Left ventricle myocardium inferior (tissue), 1 donor: ENCODE results near the gene HSP90AA1. TPM values are rescaled to one million over a fixed set of nuclear protein-coding genes. Genes with fewer than 3 reads are reported as not detected.

Source experiments
- DNase-seq: peaks from one replicate; pipeline ENCODE4 v3.0.0-alpha.2; 2020
- H3K27ac ChIP-seq: fragments of 200-600 bp; replicated peaks from 2 replicates; pipeline ENCODE4 v1.8.0; 2021
- H3K27me3 ChIP-seq: fragments of 200-600 bp; 2 replicates; pipeline ENCODE4 v1.8.0; 2021; ENCODE audit warnings: low read depth
- H3K36me3 ChIP-seq: fragments of 200-600 bp; 2 replicates; pipeline ENCODE4 v1.8.0; 2021
- H3K4me1 ChIP-seq: fragments of 200-600 bp; 2 replicates; pipeline ENCODE4 v1.8.0; 2021
- H3K4me3 ChIP-seq: fragments of 200-600 bp; 2 replicates; pipeline ENCODE4 v1.8.0; 2021; ENCODE audit warnings: mild to moderate bottlenecking, moderate library complexity
- H3K9me3 ChIP-seq: fragments of 200-600 bp; replicated peaks from 2 replicates; pipeline ENCODE4 v1.8.0; 2021
- CTCF ChIP-seq: fragments of 200-600 bp; IDR thresholded peaks from 2 replicates; pipeline ENCODE4 v1.8.0; 2021; ENCODE audit warnings: antibody characterized with exemption, mild to moderate bottlenecking, borderline replicate concordance
- intact Hi-C: fragments of 100-400 bp; cut with micrococcal nuclease; formaldehyde crosslinking; loops from one replicate; pipeline ENCODE4 v1.11.0; 2022
- total RNA-seq: library from RNA; stranded (reverse); fragmentation: NEBNext Ultra II Directional; extraction: Animal tissue kit (Norgen Biotek cat#: 25700); gene quantifications from one replicate; pipeline ENCODE4 v1.2.1, GENCODE V29; 2021
- donor health status: DM: no; HTN: yes; CAD: no; lungs with severe emphysema.

The HSP90AA1 gene
- total RNA-seq, 1 donor from 2014 or later: 423 TPM

GRCh38 chr14:102046337-102047278 is 40.2 kb downstream of the HSP90AA1 start:
- intact Hi-C loops: no loop called here
- TF ChIP-seq CTCF: peak; percentile 68
- Histone ChIP-seq H3K36me3 (peaks cover 89% of the 10 kb centered on the region), H3K27me3 (no peaks in the 10 kb centered on the region), H3K4me3 (no peak overlapping the region), H3K27ac (peak overlapping the region; percentile 55), H3K4me1 (peaks cover 36% of the 10 kb centered on the region), H3K9me3 (no peaks in the 10 kb centered on the region)
- DNase-seq: peak; percentile 84

GRCh38 chr14:102044566-102044965 is 42.3 kb downstream of the HSP90AA1 start:
- DNase-seq: no peak
- Histone ChIP-seq H3K27ac (peak overlapping the region; percentile 78), H3K27me3 (no peaks in the 10 kb centered on the region), H3K36me3 (peaks cover 89% of the 10 kb centered on the region), H3K9me3 (no peaks in the 10 kb centered on the region), H3K4me1 (peaks cover 36% of the 10 kb centered on the region), H3K4me3 (no peak overlapping the region)
- no peak for TF ChIP-seq CTCF
- intact Hi-C loops: no loop called here

GRCh38 chr14:102043251-102044025 is 43.4 kb downstream of the HSP90AA1 start:
- Histone ChIP-seq H3K36me3 (peaks cover 89% of the 10 kb centered on the region), H3K4me1 (peaks cover 36% of the 10 kb centered on the region), H3K4me3 (peak overlapping the region; percentile 20), H3K27me3 (no peaks in the 10 kb centered on the region), H3K27ac (peak overlapping the region; percentile 78), H3K9me3 (no peaks in the 10 kb centered on the region)
- no peak for DNase-seq
- peak; percentile 43 for TF ChIP-seq CTCF
- intact Hi-C loops: no loop called here

DNA sequence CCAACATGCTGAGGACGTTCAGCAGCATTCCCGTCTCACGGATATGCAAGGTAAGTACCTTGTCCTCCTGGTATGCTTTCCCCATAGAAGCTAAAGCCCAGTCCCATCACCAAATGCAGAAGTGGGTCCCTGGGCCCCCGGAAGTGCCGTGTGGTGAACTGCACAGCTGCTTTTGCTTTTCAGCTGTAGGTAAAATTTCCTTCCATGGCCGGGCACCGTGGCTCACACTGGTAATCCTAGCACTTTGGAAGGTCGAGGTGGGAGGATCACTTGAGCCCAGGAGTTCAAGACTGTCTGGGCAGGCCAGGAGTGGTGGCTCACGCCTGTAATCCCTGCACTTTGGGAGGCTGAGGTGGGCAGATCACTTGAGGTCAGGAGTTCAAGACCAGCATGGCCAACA is 44.1 kb downstream of the HSP90AA1 start:
- no peaks in the 10 kb centered on the region for H3K9me3 ChIP-seq
- no peak overlapping the region for H3K4me3 ChIP-seq
- TF ChIP-seq CTCF: no peak
- DNase-seq: no peak
- no peaks in the 10 kb centered on the region for H3K27me3 ChIP-seq
- intact Hi-C loops: no loop called here
- H3K4me1 ChIP-seq: peaks cover 36% of the 10 kb centered on the region
- peak overlapping the region; percentile 78 for H3K27ac ChIP-seq
- peaks cover 89% of the 10 kb centered on the region for H3K36me3 ChIP-seq

GRCh38 chr14:102040153-102040552 is 46.7 kb downstream of the HSP90AA1 start:
- no peak overlapping the region for H3K27ac ChIP-seq
- intact Hi-C loops: no loop called here
- no peaks in the 10 kb centered on the region for H3K27me3 ChIP-seq
- H3K4me1 ChIP-seq: peaks cover 23% of the 10 kb centered on the region
- DNase-seq: no peak
- no peak overlapping the region for H3K4me3 ChIP-seq
- H3K36me3 ChIP-seq: peaks cover 100% of the 10 kb centered on the region
- TF ChIP-seq CTCF: no peak
- no peaks in the 10 kb centered on the region for H3K9me3 ChIP-seq
